Measurements from ENCODE around the gene DTWD2.
"Not testable (repeated sequence)": the region's sequence is repeated elsewhere in the genome, so short reads cannot be mapped to it uniquely, and the experiment has no call there.

The DTWD2 gene

DNA sequence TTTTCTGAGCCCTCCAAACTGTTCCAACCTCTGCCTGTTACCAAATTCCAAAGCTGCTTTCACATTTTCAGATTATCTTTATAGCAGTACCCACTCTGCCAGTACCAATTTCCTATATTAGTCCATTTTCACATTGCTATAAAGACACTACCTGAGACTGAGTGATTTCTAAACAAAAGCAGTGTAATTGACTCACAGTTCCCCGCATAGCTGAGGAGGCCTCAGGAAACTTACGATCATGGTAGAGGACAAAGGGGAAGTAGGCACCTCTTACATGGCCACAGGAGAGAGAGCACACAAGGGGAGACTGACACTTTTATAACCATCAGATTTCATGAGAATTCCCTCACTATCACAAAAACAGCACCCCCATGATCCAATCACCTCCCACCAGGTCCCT lies 105.0 kb downstream of the DTWD2 start:
- in situ Hi-C loops (cut with MboI; ENCODE audit: low sequenced_read_pairs), result no loop called here

- in situ Hi-C loops (cut with MboI; ENCODE audit: low sequenced_read_pairs), result no loop called here
Measured at GRCh38 chr5:118882666-118883065, 105.7 kb downstream of the DTWD2 start.

- in situ Hi-C loops (cut with MboI; ENCODE audit: low sequenced_read_pairs), result not testable (repeated sequence)
Measured at GRCh38 chr5:118876852-118877251, 111.5 kb downstream of the DTWD2 start.

DNA sequence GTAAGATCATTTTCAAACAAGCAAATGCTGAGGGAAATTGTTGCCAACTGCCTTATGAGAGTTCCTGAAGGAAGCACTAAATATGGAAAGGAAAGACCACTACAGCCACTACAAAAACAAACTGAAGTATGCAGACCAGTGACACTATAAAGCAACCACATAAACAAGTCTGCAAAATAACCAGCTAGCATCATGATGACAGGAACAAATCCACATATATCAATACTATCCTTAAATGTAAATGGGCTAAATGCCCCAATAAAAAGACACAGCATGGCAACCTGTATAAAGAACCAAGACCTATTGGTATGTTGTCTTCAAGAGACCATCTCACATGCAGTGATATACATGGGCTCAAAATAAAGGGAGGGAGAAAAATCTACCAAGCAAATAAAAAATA lies 113.2 kb downstream of the DTWD2 start:
- in situ Hi-C loops (cut with MboI; ENCODE audit: low sequenced_read_pairs), result no loop called here

GRCh38 chr5:118873417-118873816 lies 114.9 kb downstream of the DTWD2 start:
- in situ Hi-C loops (cut with MboI; ENCODE audit: low sequenced_read_pairs), result no loop called here

DNA sequence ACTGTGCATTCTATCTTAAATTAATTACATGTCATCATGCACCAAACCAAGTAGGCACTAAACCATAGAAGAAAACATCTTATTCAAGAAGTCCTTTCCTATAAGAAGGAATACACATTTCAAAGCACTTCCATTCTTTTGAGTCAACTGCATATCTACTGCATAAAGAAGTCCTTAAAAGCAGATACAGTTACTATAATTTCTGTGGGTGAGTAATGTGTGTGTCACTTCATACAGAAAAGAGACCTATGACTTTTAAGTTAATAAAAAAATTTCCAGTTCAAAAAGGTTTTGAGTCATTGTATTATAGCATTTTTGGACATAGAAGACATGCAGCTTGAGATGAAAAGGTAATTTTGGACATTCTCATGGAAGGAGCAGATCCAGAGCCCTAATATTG lies 125.0 kb downstream of the DTWD2 start:
- in situ Hi-C loops (cut with MboI; ENCODE audit: low sequenced_read_pairs), result no loop called here

GRCh38 chr5:118862596-118862995 lies 125.8 kb downstream of the DTWD2 start:
- in situ Hi-C loops (cut with MboI; ENCODE audit: low sequenced_read_pairs), result no loop called here

DNA sequence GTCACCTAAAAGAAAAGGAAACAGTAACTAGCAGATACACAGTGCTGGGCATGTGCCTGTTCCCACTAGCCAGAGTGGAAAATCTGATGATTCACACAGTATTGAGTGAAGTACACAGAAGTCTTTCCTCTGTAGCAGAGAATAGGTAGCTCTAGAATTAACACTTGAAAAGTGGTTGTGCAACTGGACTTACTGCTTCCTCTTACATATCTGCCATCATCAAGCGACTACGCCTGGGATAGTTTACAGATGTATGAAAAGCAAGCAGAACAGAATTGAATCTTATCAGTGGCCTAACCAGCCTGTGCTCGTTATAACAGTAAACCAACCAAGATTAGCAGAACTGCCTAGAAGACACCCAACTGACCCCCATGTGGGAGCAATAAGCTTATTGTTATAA lies 130.6 kb downstream of the DTWD2 start:
- in situ Hi-C loops (cut with MboI; ENCODE audit: low sequenced_read_pairs), result no loop called here

DNA sequence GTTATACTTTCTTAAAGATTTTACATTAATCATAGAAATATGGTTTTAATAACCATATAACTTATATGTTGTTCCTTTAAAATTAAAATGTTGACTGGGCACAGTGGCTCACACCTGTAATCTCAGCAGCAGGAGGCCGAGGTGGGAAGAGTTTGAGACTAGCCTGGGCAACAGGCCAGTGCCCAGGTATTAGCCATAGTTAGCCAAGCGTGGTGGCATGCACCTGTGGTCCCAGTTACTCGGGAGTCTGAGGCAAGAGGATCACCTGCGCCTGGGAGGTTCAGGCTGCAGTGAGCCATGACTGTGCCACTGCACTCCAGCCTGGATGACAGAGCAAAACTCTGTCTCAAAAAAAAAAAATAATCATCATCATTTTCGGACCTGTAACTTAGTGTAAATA lies 133.5 kb downstream of the DTWD2 start:
- in situ Hi-C loops (cut with MboI; ENCODE audit: low sequenced_read_pairs), result no loop called here

- in situ Hi-C loops (cut with MboI; ENCODE audit: low sequenced_read_pairs), result not testable (repeated sequence)
Measured at GRCh38 chr5:118851785-118852184, 136.6 kb downstream of the DTWD2 start.

- in situ Hi-C loops (cut with MboI; ENCODE audit: low sequenced_read_pairs), result not testable (repeated sequence)
Measured at GRCh38 chr5:118849507-118849906, 138.8 kb downstream of the DTWD2 start.

DNA sequence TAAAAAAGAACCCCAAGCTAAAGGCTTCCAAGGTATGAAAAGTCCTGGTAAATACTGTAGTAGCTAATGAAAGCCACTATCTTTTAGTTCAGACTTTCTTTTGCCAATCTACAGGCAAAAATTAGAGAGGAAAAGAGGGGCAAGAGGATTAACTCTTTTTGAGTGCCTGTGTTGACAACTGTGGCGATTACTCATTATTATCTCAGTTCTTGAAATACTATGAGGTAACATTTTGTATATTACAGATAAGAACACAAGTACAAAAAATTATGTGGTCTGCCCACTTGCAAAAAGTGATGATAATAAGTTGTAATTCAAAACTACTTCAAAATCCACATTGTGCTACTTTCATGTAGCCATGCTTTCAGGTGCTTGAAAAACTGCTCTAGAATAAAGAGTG lies 144.0 kb downstream of the DTWD2 start:
- in situ Hi-C loops (cut with MboI; ENCODE audit: low sequenced_read_pairs), result no loop called here

GRCh38 chr5:118834710-118835109 lies 153.6 kb downstream of the DTWD2 start:
- in situ Hi-C loops (cut with MboI; ENCODE audit: low sequenced_read_pairs), result no loop called here

- in situ Hi-C loops (cut with MboI; ENCODE audit: low sequenced_read_pairs), result no loop called here
Measured at GRCh38 chr5:118832974-118833373, 155.4 kb downstream of the DTWD2 start.

- in situ Hi-C loops (cut with MboI; ENCODE audit: low sequenced_read_pairs), result no loop called here
Measured at GRCh38 chr5:118825226-118825625, 163.1 kb downstream of the DTWD2 start.

DNA sequence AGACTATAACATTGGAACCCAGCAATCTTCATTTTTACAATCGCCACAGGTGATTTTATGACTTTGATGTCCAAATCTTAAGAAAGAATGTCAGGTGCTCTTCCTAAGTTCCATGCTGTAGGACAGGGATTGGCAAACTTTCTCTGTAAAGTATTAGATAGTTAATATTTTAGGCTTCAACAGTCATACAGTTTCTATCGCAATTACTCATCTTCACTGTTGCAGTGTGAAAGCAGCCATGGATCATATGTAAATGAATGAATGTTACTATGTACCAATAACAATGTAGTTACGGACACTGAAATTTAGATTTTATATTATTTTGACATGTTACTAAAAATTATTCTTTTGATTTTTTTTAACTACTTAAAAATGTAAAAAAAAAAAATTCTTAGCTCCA lies 169.7 kb downstream of the DTWD2 start:
- in situ Hi-C loops (cut with MboI; ENCODE audit: low sequenced_read_pairs), result no loop called here

GRCh38 chr5:118808441-118808840 lies 179.9 kb downstream of the DTWD2 start:
- in situ Hi-C loops (cut with MboI; ENCODE audit: low sequenced_read_pairs), result no loop called here

- in situ Hi-C loops (cut with MboI; ENCODE audit: low sequenced_read_pairs), result no loop called here
Measured at GRCh38 chr5:118806571-118806970, 181.8 kb downstream of the DTWD2 start.

DNA sequence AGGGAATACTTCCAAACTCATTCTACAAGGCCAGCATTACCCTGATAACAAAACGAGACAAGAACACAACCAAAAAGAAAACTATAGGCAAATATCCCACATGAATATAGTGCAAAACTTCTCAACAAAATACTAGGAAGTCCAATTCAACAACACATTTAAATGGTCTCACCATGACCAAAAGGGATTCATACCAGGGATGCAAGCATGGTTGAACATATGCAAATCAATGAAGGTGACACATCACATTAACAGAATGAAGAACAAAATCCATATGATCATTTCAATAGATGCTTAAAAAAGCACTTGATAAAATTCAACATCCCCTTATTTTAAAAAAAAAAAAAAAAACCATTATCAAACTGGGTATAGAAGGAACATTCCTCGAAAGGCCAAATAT lies 186.0 kb downstream of the DTWD2 start:
- in situ Hi-C loops (cut with MboI; ENCODE audit: low sequenced_read_pairs), result no loop called here

DNA sequence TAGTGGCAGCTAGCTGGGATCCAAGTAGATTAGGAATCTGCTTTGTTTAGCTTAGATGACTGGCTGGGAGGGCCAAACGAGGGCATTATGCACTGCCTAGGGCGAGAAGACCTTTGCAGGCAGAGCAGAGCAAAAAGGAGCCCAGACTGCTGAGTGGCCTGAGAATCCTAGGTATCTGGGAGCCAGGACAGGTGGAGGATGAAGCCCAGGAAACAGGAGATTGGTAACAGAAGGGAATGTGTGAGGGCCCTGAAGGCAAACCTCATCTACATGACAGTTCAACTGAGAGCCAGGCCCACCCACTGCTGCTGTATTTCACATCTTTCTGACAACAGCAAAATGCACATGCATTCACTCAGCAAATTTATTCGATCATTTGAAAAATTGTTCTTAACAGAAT lies 192.3 kb downstream of the DTWD2 start:
- in situ Hi-C loops (cut with MboI; ENCODE audit: low sequenced_read_pairs), result no loop called here

DNA sequence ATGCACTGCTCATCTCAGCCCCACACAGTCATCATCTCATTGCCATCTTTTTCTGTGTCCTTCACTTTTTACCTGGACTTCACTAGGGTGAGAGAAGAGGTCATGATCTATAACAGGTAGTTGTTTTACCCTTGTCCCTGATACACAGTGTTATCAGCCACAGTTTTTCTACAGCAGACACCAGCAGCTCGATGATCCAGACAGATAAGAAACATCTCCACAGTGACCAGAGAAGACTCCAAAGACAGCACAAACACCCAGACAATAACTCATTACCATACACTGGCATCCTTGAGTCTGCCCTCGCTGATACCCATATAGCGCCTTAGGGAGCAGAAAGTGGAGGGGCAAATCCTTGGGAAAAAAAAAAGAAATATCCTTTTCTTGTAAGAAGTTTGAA lies 194.1 kb downstream of the DTWD2 start:
- in situ Hi-C loops (cut with MboI; ENCODE audit: low sequenced_read_pairs), result no loop called here

- in situ Hi-C loops (cut with MboI; ENCODE audit: low sequenced_read_pairs), result no loop called here
Measured at GRCh38 chr5:118793652-118794051, 194.7 kb downstream of the DTWD2 start.

- in situ Hi-C loops (cut with MboI; ENCODE audit: low sequenced_read_pairs), result no loop called here
Measured at GRCh38 chr5:118793091-118793490, 195.3 kb downstream of the DTWD2 start.

Measured in HL-60/S4 (cell line).